AML-193 (cell line): Measurements from ENCODE around the gene URAD.
A peak's percentile ranks its signal among the peaks of the same experiment; 100 is the strongest.
"Not testable (repeated sequence)": the region's sequence is repeated elsewhere in the genome, so short reads cannot be mapped to it uniquely, and the experiment has no call there.

Experiments used
- DNase-seq, 2 experiments: peaks; one replicate each; lab custom pipeline; 2025; lab: John Stamatoyannopoulos, UW

URAD gene

GRCh38 chr13:27969866-27970229 is 18.6 kb downstream of the URAD start:
- DNase-seq = no peak

- DNase-seq = no peak
Observed at GRCh38 chr13:27969082-27969865, 19.2 kb downstream of the URAD start, which contains the start of gene CDX2. Gene CDX2 (minus strand): TSS chr13:27969315. CDS start chr13:27969006, 309 bp downstream.

GRCh38 chr13:27968316-27969081 is 20.0 kb downstream of the URAD start:
- DNase-seq = no peak

GRCh38 chr13:27967736-27968315 is 20.7 kb downstream of the URAD start:
- no peak for DNase-seq

- no peak for DNase-seq
Observed at GRCh38 chr13:27967203-27967735, 21.2 kb downstream of the URAD start.

- DNase-seq = no peak
Observed at GRCh38 chr13:27966641-27967202, 21.8 kb downstream of the URAD start.

GRCh38 chr13:27965740-27966640 is 22.5 kb downstream of the URAD start:
- no peak for DNase-seq

- DNase-seq = no peak
Observed at GRCh38 chr13:27965343-27965739, 23.2 kb downstream of the URAD start.

- DNase-seq = no peak
Observed at GRCh38 chr13:27964741-27965323, 23.7 kb downstream of the URAD start.

- DNase-seq = not testable (repeated sequence)
Observed at GRCh38 chr13:27964206-27964605, 24.3 kb downstream of the URAD start.

- DNase-seq = no peak
Observed at GRCh38 chr13:27963491-27963890, 25.0 kb downstream of the URAD start.

GRCh38 chr13:27962982-27963381 is 25.5 kb downstream of the URAD start:
- DNase-seq = no peak

- DNase-seq = no peak
Observed at GRCh38 chr13:27962128-27962841, 26.2 kb downstream of the URAD start.

GRCh38 chr13:27961227-27962085 is 27.0 kb downstream of the URAD start:
- DNase-seq = peak in 1 of 2 experiments; percentile 9

- DNase-seq = peak; percentile 66
Observed at GRCh38 chr13:27960362-27961226, 27.9 kb downstream of the URAD start.

GRCh38 chr13:27959976-27960361 is 28.5 kb downstream of the URAD start:
- DNase-seq = no peak

GRCh38 chr13:27956576-27957300 is 31.8 kb downstream of the URAD start:
- DNase-seq = no peak
